K562 (cell line): ENCODE data around the gene KCNG1. TPM values are rescaled to one million over a fixed set of nuclear protein-coding genes. Genes with fewer than 3 reads are reported as not detected.

ENCODE experiments used
- ATAC-seq: fragments of 200-7000 bp; cut with Tn5 transposase; 3 replicates; pipeline ENCODE4 v1.9.1; 2020; ENCODE audit warnings: moderate library complexity
- BruUV-seq: library from RNA; stranded (reverse); fragments of 400-500 nt; replicated peaks from 2 replicates; lab custom pipeline; 2021; lab: Mats Ljungman, UMichigan
- CTCF ChIA-PET: fragments of 300-600 bp; formaldehyde crosslinking; extraction: SDS; loops from one replicate; lab custom pipeline; 2021; ENCODE audit warnings: low intra/inter-chr PET ratio; lab: Yijun Ruan, JAX
- POLR2A ChIA-PET: fragments of 300-600, 350-650 bp; sonication (Branson Sonifier 250); formaldehyde crosslinking; extraction: SDS; loops from one replicate; lab custom pipeline; 2021; ENCODE audit warnings: antibody characterized with exemption, inconsistent platforms; lab: Yijun Ruan, JAX
- DNase-seq, 4 experiments: peaks; one replicate each; pipeline versions ENCODE4 v3.0.0 to v3.0.0-alpha.2; 2011 to 2018; ENCODE audit warnings: low spot score in 3 of 4, mixed read lengths in 3 of 4; ENCODE audit errors: extremely low read depth in 1 of 4
- FAIRE-seq: peaks from 2 replicates; lab custom pipeline; 2011; peaks lifted over from hg19 to GRCh38; lab: Jason Lieb, UNC
- H2AFZ ChIP-seq: 2 replicates; pipeline ENCODE4 v1.6.0; 2011; ENCODE audit warnings: low read depth, low read length, control low read depth, inconsistent platforms
- H3K27ac ChIP-seq: fragments of 200-600 bp; 3 replicates; pipeline ENCODE4 v1.8.0; 2011; ENCODE audit warnings: low read depth, mild to moderate bottlenecking, control low read depth, inconsistent platforms, low read length, moderate library complexity, mixed read lengths; ENCODE audit errors: extremely low read depth
- H3K27me3 ChIP-seq, 2 experiments: fragments of 300-600 bp in 1 of 2; 2 replicates in 1 of 2; 3 replicates in 1 of 2; pipeline versions ENCODE4 v1.6.0 to v1.8.0; 2011; ENCODE audit warnings: inconsistent platforms in 2 of 2, low read length in 2 of 2, mild to moderate bottlenecking in 1 of 2, mixed read lengths in 1 of 2, moderate library complexity in 1 of 2; ENCODE audit not compliant: control insufficient read depth in 2 of 2, insufficient read depth in 2 of 2
- H3K36me3 ChIP-seq: fragments of 300-600 bp; 3 replicates; pipeline ENCODE4 v1.8.0; 2011; ENCODE audit warnings: mild to moderate bottlenecking, low read length, inconsistent platforms; ENCODE audit not compliant: control insufficient read depth, insufficient read depth
- H3K4me1 ChIP-seq, 2 experiments: fragments of 200-600 bp in 1 of 2; replicated peaks in 1 of 2; 2 replicates in 1 of 2; 3 replicates in 1 of 2; pipeline versions ENCODE4 v1.5.1 to v1.8.0; 2011; ENCODE audit warnings: inconsistent platforms in 2 of 2, low read length in 2 of 2, mild to moderate bottlenecking in 1 of 2, mixed read lengths in 1 of 2, moderate library complexity in 1 of 2; ENCODE audit not compliant: control insufficient read depth in 2 of 2, insufficient read depth in 2 of 2
- H3K4me2 ChIP-seq: 2 replicates; pipeline ENCODE4 v1.6.1; 2011; ENCODE audit warnings: low read length, control low read depth, inconsistent platforms, mixed read lengths; ENCODE audit not compliant: insufficient read depth
- H3K4me3 ChIP-seq: fragments of 200-600 bp; sonication (generic), shearing (Covaris generic); 2 replicates; pipeline ENCODE4 v1.5.1; 2016; ENCODE audit warnings: control low read depth, inconsistent platforms
- H3K79me2 ChIP-seq: fragments of 200-600 bp; 3 replicates; pipeline ENCODE4 v1.8.0; 2011; ENCODE audit warnings: low read length, inconsistent platforms; ENCODE audit not compliant: control insufficient read depth, insufficient read depth
- H3K9ac ChIP-seq, 2 experiments: 2 replicates each; pipeline versions ENCODE4 v1.6.0 to v1.6.1; 2011; ENCODE audit warnings: low read depth in 2 of 2, low read length in 2 of 2, control low read depth in 1 of 2, inconsistent platforms in 1 of 2, mild to moderate bottlenecking in 1 of 2, mixed read lengths in 1 of 2; ENCODE audit not compliant: insufficient read depth in 1 of 2
- H3K9me1 ChIP-seq: one replicate; pipeline ENCODE4 v1.6.0; 2011; ENCODE audit warnings: inconsistent platforms, mild to moderate bottlenecking, low read length, moderate library complexity; ENCODE audit not compliant: control insufficient read depth, insufficient read depth
- H3K9me3 ChIP-seq: replicated peaks from 2 replicates; pipeline ENCODE4 v1.5.1; 2011; ENCODE audit warnings: low read depth, low read length, inconsistent platforms; ENCODE audit not compliant: control insufficient read depth, insufficient read depth
- H4K20me1 ChIP-seq: replicated peaks from 2 replicates; pipeline ENCODE4 v1.6.1; 2011; ENCODE audit warnings: low read length, inconsistent platforms, mixed read lengths; ENCODE audit not compliant: control insufficient read depth, insufficient read depth
- SMARCB1 ChIP-seq: IDR thresholded peaks from 2 replicates; pipeline ENCODE4 v1.6.1; 2011; ENCODE audit warnings: improper control_type of control experiment, low read depth; ENCODE audit not compliant: insufficient read length
- TCFL5 ChIP-seq: fragments of 250-450 bp; sonication (Bioruptor Pico); conservative IDR thresholded peaks from 2 replicates; pipeline ENCODE4 v1.6.1; 2021; ENCODE audit warnings: mild to moderate bottlenecking, moderate library complexity, matching md5 sums
- ZFP36 ChIP-seq: fragments of 150-350 bp; IDR thresholded peaks from 2 replicates; pipeline ENCODE4 v1.6.1; 2018; ENCODE audit warnings: low read length, low read depth; ENCODE audit not compliant: partially characterized antibody
- WGBS: fragments of 100-300 bp; shearing (Covaris generic); methylation state at CpG from one replicate; pipeline ENCODE4 v1.1.6; 2016; ENCODE audit warnings: low coverage, mixed read lengths; ENCODE audit not compliant: insufficient coverage; ENCODE audit errors: missing lambda C conversion rate; 5-methylcytosine and 5-hydroxymethylcytosine counted together
- in situ Hi-C: fragments of 300-500 bp; cut with MboI; formaldehyde crosslinking; loops from 4 replicates; pipeline ENCODE4 v1.15.0; 2018; ENCODE audit warnings: inconsistent platforms, mixed read lengths
- intact Hi-C: fragments of 100-400 bp; cut with micrococcal nuclease; formaldehyde crosslinking; loops from 2 replicates; pipeline ENCODE4 v1.14.2; 2022
- polyA plus RNA-seq, 8 experiments: library from polyadenylated mRNA; depleted of rRNA in 4 of 8; stranded (reverse) in 5 of 8; unstranded in 3 of 8; fragments of >200 nt; fragmentation: Nextera tagmentation in 2 of 8; fragmentation: Illumina TruSeq in 1 of 8; extraction: Ambion mirVana in 2 of 8; extraction: Trizol in 1 of 8; gene quantifications; 2 replicates each; pipeline versions ENCODE4 v1.2.1 to v1.2.3, GENCODE V29; 2011 to 2014; ENCODE audit warnings: inconsistent platforms in 1 of 8, missing spikeins in 1 of 8
- total RNA-seq, 7 experiments: library from RNA; depleted of rRNA in 6 of 7; stranded (reverse); fragments of >200 nt in 6 of 7; fragmentation: Illumina TruSeq in 2 of 7; extraction: Trizol in 2 of 7; gene quantifications; 2 replicates each; pipeline versions ENCODE4 v1.2.1 to v1.2.3, GENCODE V29; 2011 to 2021; ENCODE audit warnings: low replicate concordance in 1 of 7

The KCNG1 gene
- total and polyA plus RNA-seq, 9 of the 15 experiments (the other 6 are each of a cell fraction or from before 2014, with no cell fraction given) = 0.06 to 1.5 (median 0.22) TPM; not detected in 2

DNA sequence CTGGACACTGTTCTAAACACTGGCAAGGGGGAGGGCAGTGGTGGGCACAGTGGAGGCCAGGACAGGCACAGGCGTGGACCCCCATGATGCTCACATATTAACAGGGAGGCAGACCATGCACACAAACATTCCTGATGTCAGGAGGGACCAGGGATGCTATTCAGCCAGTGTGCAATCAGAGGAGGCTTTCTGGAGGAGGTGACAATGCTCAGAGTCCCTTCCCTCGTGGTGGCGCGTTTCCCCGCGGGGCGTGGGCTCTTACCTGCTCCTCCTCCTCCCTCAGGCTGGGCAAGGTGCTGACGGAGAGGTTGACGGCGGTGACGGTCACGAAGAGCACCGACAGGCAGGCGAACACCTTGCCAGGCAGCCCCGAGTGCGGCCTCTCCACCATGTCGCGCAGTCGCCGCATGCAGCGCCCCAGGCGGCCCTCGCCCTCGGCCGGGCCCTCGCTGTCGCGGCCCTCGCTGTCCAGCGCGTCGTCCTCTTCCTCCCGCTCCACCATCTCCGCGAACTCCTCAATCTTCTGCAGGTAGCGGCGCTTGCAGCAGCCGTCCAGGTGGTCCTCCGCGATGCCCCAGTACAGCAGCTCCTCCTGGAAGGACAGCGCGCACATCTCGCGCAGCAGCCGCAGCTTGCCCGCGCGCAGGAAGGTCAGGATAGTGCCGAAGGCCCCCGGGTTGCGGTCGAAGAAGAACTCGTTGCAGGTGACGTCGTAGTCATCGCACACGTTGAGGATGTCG is 13.4 kb downstream of the KCNG1 start:
- BruUV-seq = no TSS peak
- no peak for ATAC-seq
- in situ Hi-C loops = no loop called here

DNA sequence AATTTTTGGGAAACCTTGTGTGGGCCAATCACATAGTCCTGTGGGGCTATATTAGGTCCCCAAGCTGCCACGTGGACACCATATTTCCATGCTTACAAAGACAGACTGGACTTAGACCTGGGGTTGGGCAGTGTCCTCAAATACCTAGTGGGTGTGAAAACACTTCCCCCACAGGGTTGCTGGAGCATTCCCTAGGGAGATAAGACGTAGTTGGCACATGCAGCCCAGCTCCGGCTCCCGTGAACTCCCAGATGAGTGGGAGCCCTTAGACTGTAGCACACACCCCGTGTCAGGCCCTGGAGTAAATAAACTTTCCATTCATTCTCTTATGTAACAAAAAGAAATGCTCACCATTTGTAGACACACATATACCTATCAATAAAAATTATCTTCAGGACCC is 14.2 kb downstream of the KCNG1 start:
- H3K4me2 ChIP-seq = no peak overlapping the region
- FAIRE-seq = no peak
- H3K9ac ChIP-seq = no peak overlapping the region
- 9% methylated on average over 4 of the region's 5 CpGs for WGBS
- TF ChIP-seq SMARCB1 = no peak
- ChIA-PET POLR2A (interaction anchor here (0.6 kb wide), 1 partner anchor 317 kb away, joined by 4 read pairs; no protein-coding TSS in a partner anchor), CTCF (no interaction called here)
- H3K79me2 ChIP-seq = no peaks in the 10 kb centered on the region
- peaks cover 0 to 20% of the 10 kb centered on the region in 2 experiments; a peak in 1 of 5 replicates for H3K4me1 ChIP-seq
- no peaks in the 10 kb centered on the region for H3K9me1 ChIP-seq
- H3K27me3 ChIP-seq = peaks cover 22 to 63% of the 10 kb centered on the region in 2 experiments; a peak in 4 of 5 replicates
- no peak overlapping the region for H2AFZ ChIP-seq
- H3K36me3 ChIP-seq = no peaks in the 10 kb centered on the region
- H3K9me3 ChIP-seq = no peaks in the 10 kb centered on the region
- no peak for ATAC-seq
- no TSS peak for BruUV-seq
- no peak for DNase-seq
- in situ Hi-C loops = no loop called here
- intact Hi-C loops = no loop called here
- H3K27ac ChIP-seq = no peak overlapping the region
- no peak overlapping the region for H3K4me3 ChIP-seq
- 0 out of 2 replicates have a peak, but pooled peaks cover 3% of the 10 kb centered on the region for H4K20me1 ChIP-seq

More for the DNA sequence above, 13.4 kb downstream of the KCNG1 start:
- Histone ChIP-seq H3K4me3 (no peak overlapping the region), H3K79me2 (no peaks in the 10 kb centered on the region), H3K4me2 (no peak overlapping the region), H3K9me1 (no peaks in the 10 kb centered on the region), H3K9ac (no peak overlapping the region; a peak in 1 of 4 replicates), H3K27me3 (peaks cover 14 to 63% of the 10 kb centered on the region in 2 experiments; a peak in 4 of 5 replicates), H4K20me1 (no peaks in the 10 kb centered on the region), H2AFZ (no peak overlapping the region), H3K4me1 (peaks cover 0 to 13% of the 10 kb centered on the region in 2 experiments; a peak in 1 of 5 replicates), H3K36me3 (no peaks in the 10 kb centered on the region), H3K27ac (no peak overlapping the region), H3K9me3 (no peaks in the 10 kb centered on the region)
- 20% methylated on average over 30 of the region's 58 CpGs for WGBS
- POLR2A ChIA-PET = interaction anchor here (0.6 to 2.2 kb wide), 3 partner anchors 11 to 366 kb away, joined by 3 to 6 read pairs (median 3); no protein-coding TSS in a partner anchor
- no peak for TF ChIP-seq TCFL5 (CRISPR knock-in tag)
- peak; percentile 90 for TF ChIP-seq ZFP36
- FAIRE-seq (no peak), DNase-seq (no peak)
- intact Hi-C loops = no loop called here
- CTCF ChIA-PET = no interaction called here
